HEK293 (cell line): ENCODE measurements around the gene ZNF70.
A peak's percentile ranks its signal among the peaks of the same experiment; 100 is the strongest.

Source experiments
- CTCF ChIA-PET: fragments of 350-600 bp; formaldehyde crosslinking; extraction: SDS; loops from one replicate; lab custom pipeline; 2021; ENCODE audit warnings: antibody characterized with exemption; lab: Yijun Ruan, JAX
- POLR2A ChIA-PET: fragments of 300-600 bp; formaldehyde crosslinking; extraction: SDS; loops from one replicate; lab custom pipeline; 2020; ENCODE audit warnings: antibody characterized with exemption, inconsistent platforms; lab: Yijun Ruan, JAX
- H3K27ac ChIP-seq: fragments of 200-500 bp; sonication (Bioruptor generic); 2 replicates; pipeline ENCODE4 v1.5.1; 2014; ENCODE audit warnings: low read depth, low read length, control low read depth, inconsistent platforms; ENCODE audit errors: extremely low read depth
- H3K36me3 ChIP-seq, 2 experiments: fragments of 200-500 bp in 1 of 2; sonication (Bioruptor generic) in 1 of 2; 1 replicate in 1 of 2; 2 replicates in 1 of 2; pipeline ENCODE4 v1.5.1; 2014 to 2017; ENCODE audit warnings: inconsistent platforms in 2 of 2, low read length in 2 of 2; ENCODE audit not compliant: control insufficient read depth in 2 of 2, insufficient read depth in 1 of 2
- H3K4me1 ChIP-seq: fragments of 200-500 bp; sonication (Bioruptor generic); 2 replicates; pipeline ENCODE4 v1.5.1; 2014; ENCODE audit warnings: mild to moderate bottlenecking, low read length, inconsistent platforms; ENCODE audit not compliant: control insufficient read depth, insufficient read depth
- H3K4me3 ChIP-seq: 2 replicates; pipeline ENCODE4 v1.5.1; 2011; ENCODE audit warnings: low read depth, mild to moderate bottlenecking, control low read depth, low read length, moderate library complexity
- H3K9me3 ChIP-seq: fragments of 200-500 bp; sonication (Bioruptor generic); 2 replicates; pipeline ENCODE4 v1.5.1; 2014; ENCODE audit warnings: low read depth, low read length, inconsistent platforms; ENCODE audit not compliant: control insufficient read depth, insufficient read depth
- BCL6B ChIP-seq: fragments of 450-650 bp; formaldehyde crosslinking; IDR thresholded peaks from 2 replicates; pipeline ENCODE4 v1.5.1; 2017; ENCODE audit warnings: missing biosample characterization, missing genetic modification characterization
- SALL2 ChIP-seq: fragments of 450-650 bp; formaldehyde crosslinking; IDR thresholded peaks from 2 replicates; pipeline ENCODE4 v1.5.0; 2017; ENCODE audit warnings: missing biosample characterization, mild to moderate bottlenecking, missing genetic modification characterization, borderline replicate concordance
- SCRT2 ChIP-seq: fragments of 450-650 bp; formaldehyde crosslinking; IDR thresholded peaks from 2 replicates; pipeline ENCODE4 v1.5.1; 2016; ENCODE audit warnings: missing biosample characterization, missing genetic modification characterization
- SP2 ChIP-seq: fragments of 450-650 bp; formaldehyde crosslinking; IDR thresholded peaks from 2 replicates; pipeline ENCODE4 v1.5.1; 2016; ENCODE audit warnings: missing biosample characterization, missing genetic modification characterization
- TRIM28 ChIP-seq: IDR thresholded peaks from 2 replicates; pipeline ENCODE4 v1.6.1; 2011; ENCODE audit warnings: low read length, control low read depth, borderline replicate concordance
- ZBTB21 ChIP-seq: fragments of 450-650 bp; formaldehyde crosslinking; IDR thresholded peaks from 2 replicates; pipeline ENCODE4 v1.5.1; 2017; ENCODE audit warnings: missing biosample characterization, missing genetic modification characterization
- ZBTB6 ChIP-seq: fragments of 450-650 bp; formaldehyde crosslinking; IDR thresholded peaks from 2 replicates; pipeline ENCODE4 v1.5.1; 2017; ENCODE audit warnings: missing biosample characterization, missing genetic modification characterization
- ZNF138 ChIP-seq: fragments of 450-650 bp; formaldehyde crosslinking; IDR thresholded peaks from 2 replicates; pipeline ENCODE4 v1.5.1; 2016; ENCODE audit warnings: missing biosample characterization, missing genetic modification characterization, borderline replicate concordance
- ZNF148 ChIP-seq: fragments of 450-650 bp; formaldehyde crosslinking; IDR thresholded peaks from 2 replicates; pipeline ENCODE4 v1.5.0; 2017; ENCODE audit warnings: missing biosample characterization, missing genetic modification characterization, borderline replicate concordance
- ZNF2 ChIP-seq: fragments of 450-650 bp; formaldehyde crosslinking; IDR thresholded peaks from 2 replicates; pipeline ENCODE4 v1.5.1; 2016; ENCODE audit warnings: missing biosample characterization, missing genetic modification characterization
- ZNF211 ChIP-seq: fragments of 450-650 bp; formaldehyde crosslinking; IDR thresholded peaks from 2 replicates; pipeline ENCODE4 v1.5.1; 2016; ENCODE audit warnings: low read depth, missing biosample characterization, missing genetic modification characterization
- ZNF221 ChIP-seq: fragments of 450-650 bp; formaldehyde crosslinking; IDR thresholded peaks from 2 replicates; pipeline ENCODE4 v1.5.1; 2017; ENCODE audit warnings: missing biosample characterization, missing genetic modification characterization, borderline replicate concordance
- ZNF223 ChIP-seq: fragments of 450-650 bp; formaldehyde crosslinking; IDR thresholded peaks from 2 replicates; pipeline ENCODE4 v1.5.1; 2016; ENCODE audit warnings: missing biosample characterization, missing genetic modification characterization
- ZNF23 ChIP-seq: fragments of 450-650 bp; formaldehyde crosslinking; IDR thresholded peaks from 2 replicates; pipeline ENCODE4 v1.5.1; 2016; ENCODE audit warnings: missing biosample characterization, missing genetic modification characterization, borderline replicate concordance
- ZNF26 ChIP-seq: fragments of 450-650 bp; formaldehyde crosslinking; IDR thresholded peaks from 2 replicates; pipeline ENCODE4 v1.5.1; 2016; ENCODE audit warnings: missing biosample characterization, missing genetic modification characterization
- ZNF280D ChIP-seq: fragments of 450-650 bp; formaldehyde crosslinking; IDR thresholded peaks from 2 replicates; pipeline ENCODE4 v1.5.1; 2016; ENCODE audit warnings: missing biosample characterization, missing genetic modification characterization
- ZNF362 ChIP-seq: fragments of 450-650 bp; formaldehyde crosslinking; IDR thresholded peaks from 2 replicates; pipeline ENCODE4 v1.5.1; 2016; ENCODE audit warnings: missing biosample characterization, missing genetic modification characterization
- ZNF398 ChIP-seq: fragments of 450-650 bp; formaldehyde crosslinking; IDR thresholded peaks from 2 replicates; pipeline ENCODE4 v1.5.1; 2017; ENCODE audit warnings: missing biosample characterization, missing genetic modification characterization
- ZNF404 ChIP-seq: fragments of 450-650 bp; formaldehyde crosslinking; IDR thresholded peaks from 2 replicates; pipeline ENCODE4 v1.5.1; 2017; ENCODE audit warnings: missing biosample characterization, missing genetic modification characterization
- ZNF549 ChIP-seq: fragments of 450-650 bp; IDR thresholded peaks from 2 replicates; pipeline ENCODE4 v1.5.1; 2018; ENCODE audit warnings: missing biosample characterization, missing genetic modification characterization, mild to moderate bottlenecking, inconsistent platforms, moderate library complexity
- ZNF555 ChIP-seq: fragments of 450-650 bp; formaldehyde crosslinking; conservative IDR thresholded peaks from 2 replicates; pipeline ENCODE4 v1.5.1; 2017; ENCODE audit warnings: missing biosample characterization, mild to moderate bottlenecking, missing genetic modification characterization, inconsistent platforms

Gene ZNF70

GRCh38 chr22:23762842-23763578 lies 12.1 kb upstream of the ZNF70 start, which contains the start of gene C22orf15:
Gene C22orf15, plus strand, starts transcription at chr22:23762990. Its CDS starts 317 bp downstream, at chr22:23763307.
- ChIA-PET POLR2A (interaction anchor here (0.6 kb wide), 1 partner anchor 254 kb away, joined by 4 read pairs; no protein-coding TSS in a partner anchor), CTCF (interaction anchor here (1.3 kb wide), 1 partner anchor 86 kb away, joined by 4 read pairs; no protein-coding TSS in a partner anchor)
- H3K4me1 ChIP-seq, result no peaks in the 10 kb centered on the region
- no peaks in the 10 kb centered on the region for H3K9me3 ChIP-seq
- peaks cover 0 to 24% of the 10 kb centered on the region in 2 experiments; a peak in 1 of 3 replicates for H3K36me3 ChIP-seq
- H3K27ac ChIP-seq, result no peak within 1 kb of the TSS
- H3K4me3 ChIP-seq, result no peak within 1 kb of the TSS
- TF ChIP-seq TRIM28 (no peak), ZNF555 (tag by site-specific recombination) (no peak), ZNF26 (no peak), SALL2 (tag by site-specific recombination) (no peak), ZNF549 (no peak), BCL6B (tag by site-specific recombination) (no peak), ZNF23 (tag by site-specific recombination) (no peak), ZNF404 (tag by site-specific recombination) (no peak), ZNF2 (no peak), ZNF221 (tag by site-specific recombination) (no peak), ZNF223 (tag by site-specific recombination) (no peak), ZBTB6 (tag by site-specific recombination) (no peak), ZNF398 (tag by site-specific recombination) (peak; percentile 11; the same call in 1 of the 2 replicates), SP2 (tag by site-specific recombination) (peak; percentile 24; the same call in 1 of the 2 replicates), SCRT2 (tag by site-specific recombination) (no peak), ZNF148 (tag by site-specific recombination) (no peak), ZNF362 (no peak), ZNF138 (tag by site-specific recombination) (no peak), ZNF280D (tag by site-specific recombination) (no peak), ZNF211 (tag by site-specific recombination) (no peak), ZBTB21 (no peak)
